Activated CD4-positive, alpha-beta T cell treated with anti-CD3 and anti-CD28 coated beads for 4 hours (primary cell): ENCODE measurements around the gene TM4SF4.

ENCODE experiments used
- DNase-seq, 2 donors: peaks; one replicate each; pipeline ENCODE4 v3.0.0-alpha.2; 2020

TM4SF4 gene

DNA sequence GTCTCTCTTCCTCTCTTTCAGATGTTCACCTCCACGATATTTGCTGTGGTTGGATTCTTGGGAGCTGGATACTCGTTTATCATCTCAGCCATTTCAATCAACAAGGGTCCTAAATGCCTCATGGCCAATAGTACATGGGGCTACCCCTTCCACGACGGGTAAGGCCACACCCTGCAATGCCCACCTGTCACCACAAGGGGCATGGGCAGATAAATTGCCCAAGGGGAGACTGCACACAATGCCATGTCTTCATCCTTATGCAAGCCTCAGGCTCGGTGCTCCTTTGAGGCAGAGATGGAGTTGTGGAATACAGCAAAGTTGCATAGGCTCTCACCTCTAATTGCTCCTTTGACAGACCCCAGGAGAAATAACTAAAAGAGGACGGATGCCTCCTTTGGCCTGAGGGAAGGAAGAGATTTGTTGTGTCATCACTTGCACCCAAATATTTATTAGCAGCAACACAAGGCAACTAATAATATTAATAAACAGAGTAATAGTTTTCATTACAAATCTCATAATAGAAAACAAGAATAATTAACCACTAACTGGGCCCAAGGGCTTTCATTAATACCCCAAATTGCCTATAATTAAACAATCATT is 13.2 kb downstream of the TM4SF4 start:
- peak in 1 of 2 donors; percentile 8 for DNase-seq

GRCh38 chr3:149489060-149489690 is 14.7 kb downstream of the TM4SF4 start:
- DNase-seq: no peak

GRCh38 chr3:149490260-149490971 is 15.9 kb downstream of the TM4SF4 start:
- DNase-seq: no peak

DNA sequence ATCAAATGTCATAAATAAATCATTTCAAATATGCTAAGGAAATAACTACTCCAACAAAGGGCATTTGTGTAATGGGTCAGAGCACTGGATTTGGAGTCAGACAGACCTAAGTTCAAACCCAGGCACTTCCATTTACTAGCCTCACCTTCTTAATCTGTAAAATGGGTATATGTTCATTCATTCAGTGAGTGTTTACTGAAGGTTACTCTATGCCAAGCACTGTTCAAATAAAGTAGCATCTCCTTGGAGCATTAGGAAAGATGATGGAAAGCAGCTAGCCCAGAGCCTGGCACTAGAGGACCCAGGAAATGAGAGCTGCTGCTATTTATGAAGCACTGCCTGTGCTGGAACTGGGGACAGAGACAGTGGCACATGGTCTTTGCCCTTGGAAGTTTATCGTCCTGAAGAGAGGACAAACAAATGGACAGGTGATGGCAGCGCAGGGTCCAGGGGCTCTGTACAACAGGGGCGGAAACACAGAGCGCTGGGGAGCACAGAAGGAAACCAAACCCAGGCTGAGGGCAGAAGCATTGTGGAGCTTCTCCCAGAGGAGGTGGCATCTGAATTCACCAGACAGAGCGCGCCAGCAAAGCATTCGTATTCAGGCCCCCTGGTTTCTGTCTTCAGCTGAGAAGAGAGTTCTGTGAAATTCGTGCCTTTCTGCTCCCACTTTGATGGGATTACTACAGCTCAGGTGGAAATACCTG is 19.0 kb downstream of the TM4SF4 start:
- no peak for DNase-seq

- peak in 1 of 2 donors; percentile 11 for DNase-seq
These were observed 19.7 kb downstream of the TM4SF4 start for GRCh38 chr3:149494022-149494758.

- DNase-seq: no peak
These were observed 20.5 kb downstream of the TM4SF4 start for GRCh38 chr3:149494759-149495580.

GRCh38 chr3:149495581-149496125 is 21.2 kb downstream of the TM4SF4 start:
- DNase-seq: no peak

GRCh38 chr3:149496891-149497290 is 22.4 kb downstream of the TM4SF4 start:
- no peak for DNase-seq

DNA sequence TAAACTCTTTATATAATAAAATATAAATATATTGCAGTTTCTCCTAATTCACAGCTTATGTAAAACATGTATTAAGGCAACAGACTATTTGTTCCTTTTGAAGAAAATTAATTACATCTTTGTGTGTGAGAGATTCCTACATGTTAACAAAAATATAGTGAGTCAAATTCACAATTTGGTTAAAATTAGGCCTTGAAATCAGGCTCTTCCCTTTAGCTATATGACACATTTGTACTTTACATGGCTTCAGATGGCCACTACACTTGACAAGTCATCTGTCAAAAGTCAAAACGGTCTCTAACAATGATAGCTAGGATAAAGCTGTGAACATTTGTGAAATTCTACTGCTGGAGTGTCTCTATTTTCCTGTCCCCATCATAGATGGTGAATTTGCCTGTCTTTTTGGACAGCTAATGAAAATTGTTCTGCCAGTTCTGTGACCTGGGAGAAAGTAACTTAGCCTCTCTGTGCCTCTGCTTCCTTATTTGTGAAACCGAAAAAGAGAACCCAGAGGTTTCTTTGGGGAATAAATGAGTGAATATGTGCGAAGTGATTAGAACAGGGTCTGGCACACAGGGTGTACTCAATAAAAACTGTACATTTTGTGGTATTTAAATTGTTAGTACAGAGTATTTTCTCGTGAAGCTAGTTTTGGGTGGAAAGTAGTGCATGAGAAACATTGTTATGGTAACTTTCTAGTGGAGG is 23.6 kb downstream of the TM4SF4 start:
- no peak for DNase-seq

DNA sequence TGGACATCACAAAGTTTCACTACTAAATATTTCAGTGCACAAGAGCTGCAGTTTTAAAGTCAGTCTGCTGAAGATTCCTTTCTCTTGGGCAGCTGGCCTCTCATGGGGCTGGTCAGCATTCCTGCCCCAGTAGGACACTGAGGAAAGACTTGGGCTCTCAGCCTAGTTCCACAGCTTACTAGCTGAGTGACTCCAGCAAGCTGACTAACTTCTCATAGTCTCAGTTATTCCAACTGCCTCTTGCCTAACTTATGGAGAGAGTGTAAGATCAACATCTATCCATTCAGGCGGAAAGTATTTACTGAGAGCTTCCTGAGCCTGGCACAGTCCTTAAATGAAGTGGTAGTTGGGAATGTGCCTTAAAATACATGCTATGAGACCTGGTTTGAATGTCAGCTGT is 27.0 kb downstream of the TM4SF4 start:
- no peak for DNase-seq

- no peak for DNase-seq
These were observed 27.9 kb downstream of the TM4SF4 start for GRCh38 chr3:149502438-149502837.

DNA sequence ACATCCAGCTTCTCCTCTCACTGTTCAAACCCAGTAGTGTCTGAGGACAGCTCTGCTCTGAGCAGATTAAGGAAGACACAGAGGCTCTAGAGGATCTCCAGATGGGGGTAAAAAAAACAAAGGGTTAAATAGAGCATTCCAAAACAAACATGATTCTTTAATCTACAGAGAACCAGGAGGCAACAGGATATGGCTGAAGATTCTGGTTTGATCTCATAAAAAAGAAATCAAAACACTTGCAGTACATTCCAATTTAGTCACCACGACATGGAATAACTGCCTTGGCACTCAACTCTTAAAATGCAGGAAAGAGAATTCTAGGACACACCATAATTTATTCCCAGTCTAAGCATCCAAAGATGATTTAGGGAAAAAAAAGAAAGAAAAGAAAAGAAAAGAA is 32.0 kb downstream of the TM4SF4 start:
- no peak for DNase-seq

DNA sequence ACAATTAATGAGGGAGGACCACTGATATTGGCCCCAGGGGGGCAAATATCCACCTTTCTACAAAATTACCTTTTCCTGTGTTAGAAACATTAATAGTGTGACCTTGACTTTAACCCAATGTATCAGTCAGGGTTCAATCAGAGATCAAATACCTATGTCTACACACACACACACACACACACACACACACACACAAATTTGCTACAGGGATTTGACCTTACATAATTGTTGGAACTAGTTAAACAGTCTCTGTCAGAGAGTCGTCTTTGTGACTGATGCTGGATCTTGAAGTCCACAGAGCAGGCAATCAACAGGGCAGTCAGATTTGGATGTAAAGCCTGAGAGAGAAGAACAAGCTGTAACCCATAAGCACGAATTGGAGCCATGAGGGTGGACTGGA is 32.5 kb downstream of the TM4SF4 start:
- no peak for DNase-seq

GRCh38 chr3:149507491-149508324 is 33.2 kb downstream of the TM4SF4 start:
- DNase-seq: no peak

GRCh38 chr3:149509526-149509925 is 35.0 kb downstream of the TM4SF4 start:
- DNase-seq: no peak

DNA sequence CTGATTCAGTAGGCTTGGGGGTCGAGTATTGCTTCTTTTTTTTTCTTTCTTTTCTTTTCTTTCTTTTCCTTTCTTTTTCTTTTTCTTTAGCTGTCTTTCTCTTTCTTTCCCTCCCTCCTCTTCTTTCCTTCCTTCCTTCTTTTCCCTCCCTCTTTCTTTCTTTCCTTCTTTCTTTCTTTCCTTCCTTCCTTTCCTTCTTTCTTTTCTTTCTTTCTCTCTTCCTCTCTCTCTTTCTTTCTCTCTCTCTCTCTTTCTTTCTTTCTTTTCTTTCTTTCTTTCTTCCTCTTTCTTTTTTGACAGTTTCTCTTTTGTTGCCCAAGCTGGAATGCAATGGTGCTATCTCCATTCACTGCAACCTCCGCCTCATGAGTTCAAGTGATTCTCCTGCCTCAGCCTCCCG is 36.0 kb downstream of the TM4SF4 start:
- DNase-seq: no peak

DNA sequence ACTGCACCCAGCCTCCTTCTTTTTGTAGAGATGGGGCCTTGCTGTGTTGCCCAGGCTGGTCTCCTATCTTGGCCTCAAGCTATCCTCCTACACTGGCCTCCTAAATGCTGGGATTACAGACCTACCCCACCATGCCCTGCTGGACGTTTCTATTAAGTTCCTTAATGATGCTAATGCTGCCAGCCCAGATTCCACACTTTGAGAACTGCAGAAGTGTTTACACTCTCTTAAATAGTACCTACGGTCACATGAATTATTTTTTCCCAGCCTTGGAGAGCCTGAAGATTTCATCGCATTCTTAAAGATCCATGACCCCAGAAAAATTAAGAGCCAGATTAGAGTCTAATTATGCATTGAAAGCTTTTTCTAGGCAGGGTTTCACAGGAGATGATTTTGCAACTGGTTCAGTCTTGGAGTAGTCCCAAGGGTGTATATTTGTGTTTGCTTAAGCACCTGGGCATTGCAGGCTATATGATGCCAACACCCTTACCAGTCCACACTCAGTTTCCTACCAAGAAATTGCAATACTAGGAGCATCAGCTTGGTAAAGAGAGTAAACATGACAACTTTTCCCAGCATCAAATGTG is 36.6 kb downstream of the TM4SF4 start:
- no peak for DNase-seq

DNA sequence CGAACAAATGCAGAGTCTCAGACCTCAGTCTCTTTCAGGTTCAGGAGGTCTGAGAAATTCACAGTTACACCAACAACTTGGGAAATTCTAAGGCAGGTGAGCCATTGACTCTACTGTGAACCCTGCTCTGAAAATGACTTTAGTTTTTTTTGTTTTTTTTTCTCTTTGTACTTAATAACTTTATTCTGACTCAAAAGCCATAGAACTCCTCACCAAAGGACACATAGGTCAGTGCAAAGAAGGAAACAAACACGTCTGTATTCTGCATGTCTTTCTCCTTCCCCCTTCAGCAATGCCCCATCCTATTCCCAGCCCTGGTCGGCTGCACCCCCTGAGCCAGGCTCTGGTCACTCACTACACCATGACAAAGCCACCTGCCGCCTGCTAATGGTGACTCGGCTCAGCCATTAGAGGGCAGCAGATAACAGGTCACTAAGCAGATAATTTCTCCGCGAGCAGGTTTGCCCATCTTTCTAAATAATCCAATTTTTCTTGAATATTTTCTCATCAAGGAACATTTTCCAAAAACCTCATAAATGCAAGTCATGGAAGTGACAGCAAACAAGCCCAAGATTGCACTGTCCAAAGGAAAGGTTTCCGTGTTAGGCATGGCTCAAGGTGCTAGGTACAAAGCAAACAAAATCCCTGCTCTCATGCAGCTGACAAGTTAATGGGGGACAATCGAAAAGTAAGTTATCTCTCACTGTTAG is 37.7 kb downstream of the TM4SF4 start:
- DNase-seq: no peak

GRCh38 chr3:149514471-149514870 is 40.0 kb downstream of the TM4SF4 start:
- no peak for DNase-seq
